ENCODE measurements around the gene NFATC2IP. TPM values are rescaled to one million over a fixed set of nuclear protein-coding genes. Genes with fewer than 3 reads are reported as not detected.
A peak's percentile ranks its signal among the peaks of the same experiment; 100 is the strongest.

NFATC2IP gene
- total and polyA plus RNA-seq, 5 donors from 2014 or later, result 22.9 to 96.2 (median 25.2) TPM

DNA sequence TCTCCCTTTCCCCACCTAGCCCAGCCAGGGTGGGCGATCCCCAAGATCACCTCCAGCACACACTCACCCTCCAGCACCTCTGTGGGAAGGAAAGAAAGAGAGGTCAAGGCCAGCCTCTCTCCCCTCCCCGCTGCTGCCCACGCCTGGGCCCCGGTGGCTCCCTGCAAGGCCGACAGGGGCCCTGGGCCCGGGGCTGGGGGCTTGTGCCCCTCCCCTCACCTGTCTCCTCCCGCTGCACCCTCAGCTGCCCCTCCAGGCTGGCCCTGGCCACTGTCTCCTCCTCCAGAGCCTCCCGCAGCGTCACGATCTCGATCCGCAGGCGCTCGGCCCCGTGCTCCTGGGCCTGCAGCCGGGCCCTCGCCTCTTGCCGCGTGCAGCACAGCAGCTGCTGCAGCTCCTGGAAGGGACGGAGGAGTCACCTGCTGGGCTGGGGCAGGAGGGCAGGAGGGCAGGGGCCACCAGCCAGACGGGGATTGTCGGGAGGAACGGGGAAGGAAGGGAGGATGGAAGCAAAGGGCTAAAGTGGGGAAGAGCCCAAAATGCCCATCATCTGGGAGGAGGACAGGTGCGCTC is 44.9 kb upstream of the NFATC2IP start:
- DNase-seq (no peak), ATAC-seq (ENCODE audit: low read depth in 2 of 2) (no peak)
- H3K4me3 ChIP-seq (ENCODE audit: low read depth, low read length), result no peak overlapping the region
- no peaks in the 10 kb centered on the region for H3K4me1 Mint-ChIP-seq
- no peak overlapping the region for H3K4me3 Mint-ChIP-seq
- H3K27ac Mint-ChIP-seq, result no peak overlapping the region
- no peak overlapping the region for H3K27ac ChIP-seq (ENCODE audit: insufficient read depth, low read length, poor library complexity, severe bottlenecking)
- H3K36me3 ChIP-seq (ENCODE audit: control insufficient read depth, insufficient read depth, low read length), result no peaks in the 10 kb centered on the region
- H3K9me3 ChIP-seq (ENCODE audit: control insufficient read depth in 2 of 2, low read length in 2 of 2), result no peaks in the 10 kb centered on the region
- H3K9me3 Mint-ChIP-seq, result no peaks in the 10 kb centered on the region
- peaks cover 4% of the 10 kb centered on the region for H3K36me3 Mint-ChIP-seq
- no peaks in the 10 kb centered on the region for H3K4me1 ChIP-seq (ENCODE audit: control insufficient read depth, insufficient read depth, low read length, poor library complexity, severe bottlenecking)
- no peaks in the 10 kb centered on the region for H3K27me3 Mint-ChIP-seq
- no peaks in the 10 kb centered on the region for H3K27me3 ChIP-seq (ENCODE audit: control insufficient read depth, insufficient read depth, low read length)

DNA sequence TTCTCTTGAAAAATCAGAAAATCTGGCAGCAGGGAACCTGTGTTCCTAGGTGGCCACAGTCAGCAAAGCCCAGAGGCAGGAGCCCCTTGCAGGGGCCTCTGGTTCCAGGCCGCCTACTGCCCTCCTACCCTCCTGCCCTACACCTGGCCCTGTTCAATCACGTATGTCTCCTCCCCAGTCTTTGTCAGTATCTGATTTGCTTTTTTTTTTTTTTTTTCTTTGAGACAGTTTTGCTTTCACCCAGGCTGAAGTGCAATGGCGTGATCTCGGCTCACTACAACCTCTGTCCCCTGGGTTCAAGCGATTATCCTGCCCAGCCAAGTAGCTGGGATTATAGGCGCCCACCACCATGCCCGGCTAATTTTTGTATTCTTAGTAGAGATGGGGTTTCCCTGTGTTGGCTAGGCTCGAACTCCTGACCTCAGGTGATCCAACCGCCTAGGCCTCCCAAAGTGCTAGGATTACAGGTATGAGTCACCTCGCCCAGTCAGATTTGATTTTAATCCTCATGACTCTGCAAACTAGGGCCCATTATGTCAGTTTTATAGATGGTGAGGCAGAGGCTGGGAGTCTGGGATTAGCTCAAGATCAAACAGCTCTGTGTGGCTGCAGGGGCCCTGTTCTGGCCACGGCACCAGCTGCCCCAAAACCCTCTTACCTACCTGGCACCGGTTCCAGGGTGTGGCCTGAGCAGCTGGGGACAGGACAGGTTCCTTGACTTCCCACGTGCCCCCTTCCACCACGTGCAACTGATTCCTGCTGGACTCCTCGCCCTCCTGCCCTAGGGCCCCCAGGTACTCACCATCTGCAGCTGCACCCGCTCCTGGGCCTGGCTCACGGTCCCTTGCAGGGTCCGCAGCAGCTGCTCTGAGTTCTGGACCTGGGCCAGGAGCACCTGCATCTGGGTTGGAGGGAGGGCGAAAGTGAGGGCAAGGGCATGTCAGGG is 40.4 kb upstream of the NFATC2IP start:
- ATAC-seq (ENCODE audit: low read depth in 2 of 2) (no peak), DNase-seq (no peak)
- Histone ChIP-seq H3K4me3 (ENCODE audit: low read depth, low read length) (no peak overlapping the region), H3K27ac (ENCODE audit: insufficient read depth, low read length, poor library complexity, severe bottlenecking) (no peak overlapping the region), H3K36me3 (ENCODE audit: control insufficient read depth, insufficient read depth, low read length) (peaks cover 16% of the 10 kb centered on the region), H3K9me3 (ENCODE audit: control insufficient read depth in 2 of 2, low read length in 2 of 2) (no peaks in the 10 kb centered on the region), H3K4me1 (ENCODE audit: control insufficient read depth, insufficient read depth, low read length, poor library complexity, severe bottlenecking) (no peaks in the 10 kb centered on the region), H3K27me3 (ENCODE audit: control insufficient read depth, insufficient read depth, low read length) (no peaks in the 10 kb centered on the region)
- no peak overlapping the region for H3K4me3 Mint-ChIP-seq
- H3K9me3 Mint-ChIP-seq, result no peaks in the 10 kb centered on the region
- H3K4me1 Mint-ChIP-seq, result no peaks in the 10 kb centered on the region
- no peak overlapping the region for H3K27ac Mint-ChIP-seq
- no peaks in the 10 kb centered on the region for H3K27me3 Mint-ChIP-seq
- H3K36me3 Mint-ChIP-seq, result peaks cover 17% of the 10 kb centered on the region

DNA sequence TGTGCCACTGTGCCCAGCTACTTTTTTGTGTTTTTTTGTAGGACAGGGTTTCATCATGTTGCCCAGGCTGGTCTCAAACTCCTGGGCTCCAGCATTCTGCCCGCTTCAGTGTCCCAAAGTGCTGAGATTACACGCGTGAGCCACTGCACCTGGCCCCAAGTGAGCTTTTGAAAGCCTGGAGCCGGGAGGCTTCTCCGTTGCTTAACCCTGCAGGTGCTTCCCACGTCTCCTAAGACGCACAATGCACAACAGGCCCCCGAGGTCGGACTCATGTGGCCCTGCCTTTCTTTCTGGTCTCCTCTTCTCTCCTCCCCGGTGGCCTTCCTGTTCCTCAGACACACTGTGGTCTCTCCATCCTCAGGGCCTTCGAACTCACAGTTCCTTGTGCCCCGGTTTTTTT is 38.2 kb upstream of the NFATC2IP start:
- peaks cover 24% of the 10 kb centered on the region for H3K36me3 ChIP-seq (ENCODE audit: control insufficient read depth, insufficient read depth, low read length)

DNA sequence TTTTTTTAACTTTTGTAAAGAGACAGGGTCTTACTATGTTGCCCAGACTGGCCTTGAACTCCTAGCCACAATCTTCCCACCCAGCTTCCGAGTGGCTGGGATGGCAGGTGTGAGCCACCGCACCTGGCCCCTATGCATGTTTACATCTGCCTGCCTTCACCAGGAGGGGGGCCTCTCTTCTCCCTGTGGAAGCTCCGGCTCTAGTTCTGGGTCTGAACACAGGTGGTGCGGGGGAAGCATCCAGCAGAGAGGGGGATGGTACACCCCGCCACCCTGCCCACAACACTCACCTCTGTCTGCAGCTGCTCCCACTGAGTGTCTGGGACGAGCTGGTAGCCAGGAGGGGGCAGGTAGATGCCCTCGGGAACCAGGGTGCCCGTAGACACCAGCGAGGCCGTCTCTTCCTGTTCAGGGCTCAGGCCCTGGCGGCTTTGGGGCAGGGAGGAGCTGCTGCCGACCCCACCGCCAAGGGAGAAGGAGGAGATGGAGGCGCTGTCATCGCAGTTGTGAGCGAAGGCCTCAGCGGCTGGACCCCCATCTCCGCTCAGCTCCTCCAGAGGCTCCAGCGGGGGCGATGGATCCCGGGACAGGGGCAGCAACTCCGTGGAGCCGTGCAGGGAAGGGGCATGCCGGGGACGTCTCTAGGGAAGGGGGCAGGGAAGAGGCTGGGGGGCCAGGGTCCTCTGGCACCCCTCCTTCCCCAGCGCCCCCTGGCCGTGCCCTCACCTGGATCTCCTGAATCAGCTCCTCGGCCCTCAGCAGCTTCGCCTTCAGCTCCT is 36.6 kb upstream of the NFATC2IP start:
- DNase-seq (no peak), ATAC-seq (ENCODE audit: low read depth in 2 of 2) (no peak)
- Histone ChIP-seq H3K9me3 (ENCODE audit: control insufficient read depth in 2 of 2, low read length in 2 of 2) (no peaks in the 10 kb centered on the region), H3K36me3 (ENCODE audit: control insufficient read depth, insufficient read depth, low read length) (peaks cover 29% of the 10 kb centered on the region), H3K4me3 (ENCODE audit: low read depth, low read length) (no peak overlapping the region), H3K27ac (ENCODE audit: insufficient read depth, low read length, poor library complexity, severe bottlenecking) (no peak overlapping the region), H3K4me1 (ENCODE audit: control insufficient read depth, insufficient read depth, low read length, poor library complexity, severe bottlenecking) (no peaks in the 10 kb centered on the region), H3K27me3 (ENCODE audit: control insufficient read depth, insufficient read depth, low read length) (no peaks in the 10 kb centered on the region)
- Mint-ChIP-seq H3K27ac (no peak overlapping the region), H3K9me3 (no peaks in the 10 kb centered on the region), H3K36me3 (peaks cover 27% of the 10 kb centered on the region), H3K27me3 (no peaks in the 10 kb centered on the region), H3K4me3 (no peak overlapping the region), H3K4me1 (peaks cover 0 to 4% (median 2%) of the 10 kb centered on the region in 4 donors)

More for the DNA sequence above, 38.2 kb upstream of the NFATC2IP start:
- H3K4me3 Mint-ChIP-seq, result no peak overlapping the region
- Histone ChIP-seq H3K4me3 (ENCODE audit: low read depth, low read length) (no peak overlapping the region), H3K27me3 (ENCODE audit: control insufficient read depth, insufficient read depth, low read length) (no peaks in the 10 kb centered on the region), H3K4me1 (ENCODE audit: control insufficient read depth, insufficient read depth, low read length, poor library complexity, severe bottlenecking) (no peaks in the 10 kb centered on the region), H3K9me3 (ENCODE audit: control insufficient read depth in 2 of 2, low read length in 2 of 2) (no peaks in the 10 kb centered on the region), H3K27ac (ENCODE audit: insufficient read depth, low read length, poor library complexity, severe bottlenecking) (no peak overlapping the region)
- DNase-seq, result no peak
- H3K27ac Mint-ChIP-seq, result peak overlapping the region in 2 of 3 donors; percentile 56 to 93
- no peaks in the 10 kb centered on the region for H3K9me3 Mint-ChIP-seq
- peaks cover 0 to 4% (median 2%) of the 10 kb centered on the region in 4 donors for H3K4me1 Mint-ChIP-seq
- no peak for ATAC-seq (ENCODE audit: low read depth in 2 of 2)
- no peaks in the 10 kb centered on the region for H3K27me3 Mint-ChIP-seq
- peaks cover 25% of the 10 kb centered on the region for H3K36me3 Mint-ChIP-seq

DNA sequence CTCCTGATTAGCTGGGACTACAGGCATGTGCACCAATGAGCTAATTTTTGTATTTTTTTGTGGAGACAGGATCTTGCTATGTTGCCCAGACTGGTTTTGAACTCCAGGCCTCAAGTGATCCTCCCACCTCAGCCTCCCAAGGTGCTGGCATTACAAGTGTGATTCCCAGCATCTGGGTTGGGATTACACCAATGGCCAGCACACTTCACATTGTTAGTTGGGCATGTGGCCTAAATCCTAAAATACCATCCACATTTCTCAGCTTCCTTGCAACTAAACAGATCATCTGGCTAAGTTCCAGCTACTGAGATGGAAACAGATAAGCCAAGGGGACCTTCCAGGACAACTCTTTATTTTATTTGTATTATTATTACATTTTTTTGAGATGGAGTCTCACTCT is 35.6 kb upstream of the NFATC2IP start:
- Mint-ChIP-seq H3K27me3 (no peaks in the 10 kb centered on the region), H3K27ac (no peak overlapping the region), H3K4me3 (no peak overlapping the region), H3K9me3 (no peaks in the 10 kb centered on the region), H3K36me3 (peaks cover 25% of the 10 kb centered on the region), H3K4me1 (peaks cover 0 to 4% (median 2%) of the 10 kb centered on the region in 4 donors)
- no peaks in the 10 kb centered on the region for H3K9me3 ChIP-seq (ENCODE audit: control insufficient read depth in 2 of 2, low read length in 2 of 2)
- no peak overlapping the region for H3K27ac ChIP-seq (ENCODE audit: insufficient read depth, low read length, poor library complexity, severe bottlenecking)
- no peaks in the 10 kb centered on the region for H3K27me3 ChIP-seq (ENCODE audit: control insufficient read depth, insufficient read depth, low read length)
- H3K4me3 ChIP-seq (ENCODE audit: low read depth, low read length), result no peak overlapping the region
- H3K4me1 ChIP-seq (ENCODE audit: control insufficient read depth, insufficient read depth, low read length, poor library complexity, severe bottlenecking), result no peaks in the 10 kb centered on the region
- peaks cover 35% of the 10 kb centered on the region for H3K36me3 ChIP-seq (ENCODE audit: control insufficient read depth, insufficient read depth, low read length)
- no peak for DNase-seq
- no peak for ATAC-seq (ENCODE audit: low read depth in 2 of 2)

DNA sequence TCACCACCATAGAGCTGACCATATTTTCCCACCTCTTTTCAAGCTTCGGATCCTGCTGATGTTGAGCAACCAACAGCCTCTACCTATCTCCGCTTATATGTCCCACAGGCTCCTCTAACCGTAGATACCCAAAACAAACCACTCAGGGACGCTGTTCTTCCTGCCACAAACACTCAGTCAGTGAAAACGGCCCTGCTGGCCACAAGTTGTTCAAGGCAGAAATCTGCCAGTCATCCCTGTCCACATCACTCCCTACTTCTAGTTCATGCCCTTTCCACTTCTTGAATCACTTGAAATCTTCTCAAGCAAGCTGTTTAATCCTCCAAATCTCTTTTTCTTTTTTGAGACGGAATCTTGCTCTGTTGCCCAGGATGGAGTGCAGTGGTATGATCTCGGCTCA is 33.6 kb upstream of the NFATC2IP start:
- Histone ChIP-seq H3K4me1 (ENCODE audit: control insufficient read depth, insufficient read depth, low read length, poor library complexity, severe bottlenecking) (no peaks in the 10 kb centered on the region), H3K27ac (ENCODE audit: insufficient read depth, low read length, poor library complexity, severe bottlenecking) (no peak overlapping the region), H3K4me3 (ENCODE audit: low read depth, low read length) (no peak overlapping the region), H3K9me3 (ENCODE audit: control insufficient read depth in 2 of 2, low read length in 2 of 2) (no peaks in the 10 kb centered on the region), H3K36me3 (ENCODE audit: control insufficient read depth, insufficient read depth, low read length) (peaks cover 35% of the 10 kb centered on the region), H3K27me3 (ENCODE audit: control insufficient read depth, insufficient read depth, low read length) (no peaks in the 10 kb centered on the region)
- Mint-ChIP-seq H3K27ac (no peak overlapping the region), H3K9me3 (no peaks in the 10 kb centered on the region), H3K36me3 (peaks cover 24% of the 10 kb centered on the region), H3K4me1 (peaks cover 0 to 6% (median 2%) of the 10 kb centered on the region in 4 donors), H3K4me3 (no peak overlapping the region), H3K27me3 (no peaks in the 10 kb centered on the region)
- no peak for DNase-seq
- ATAC-seq (ENCODE audit: low read depth in 2 of 2), result no peak

DNA sequence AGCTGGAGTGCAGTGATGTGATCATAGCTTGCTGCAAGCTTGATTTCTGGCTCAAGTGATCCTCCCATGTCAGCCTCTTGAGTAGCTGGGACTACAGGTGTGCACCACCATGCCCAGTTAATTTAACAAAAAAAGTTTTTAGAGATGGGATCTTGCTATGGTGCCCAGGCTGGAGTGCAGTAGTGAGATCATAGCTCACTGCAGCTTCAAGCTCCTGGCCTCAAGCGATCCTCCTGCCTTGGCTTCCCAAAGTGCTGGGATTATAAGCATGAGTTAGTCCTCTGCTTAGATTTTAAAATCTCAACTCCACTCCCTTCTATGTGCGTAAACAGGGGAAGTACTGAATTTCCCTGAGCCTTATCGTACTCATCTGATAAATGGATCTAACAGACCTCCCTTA is 32.0 kb upstream of the NFATC2IP start:
- Mint-ChIP-seq H3K27ac (no peak overlapping the region), H3K36me3 (peaks cover 16% of the 10 kb centered on the region), H3K4me3 (no peak overlapping the region), H3K27me3 (peaks cover 3% of the 10 kb centered on the region), H3K9me3 (no peaks in the 10 kb centered on the region), H3K4me1 (peaks cover 0 to 10% (median 2%) of the 10 kb centered on the region in 4 donors)
- DNase-seq (no peak), ATAC-seq (ENCODE audit: low read depth in 2 of 2) (no peak)
- no peaks in the 10 kb centered on the region for H3K27me3 ChIP-seq (ENCODE audit: control insufficient read depth, insufficient read depth, low read length)
- H3K9me3 ChIP-seq (ENCODE audit: control insufficient read depth in 2 of 2, low read length in 2 of 2), result no peaks in the 10 kb centered on the region
- H3K27ac ChIP-seq (ENCODE audit: insufficient read depth, low read length, poor library complexity, severe bottlenecking), result no peak overlapping the region
- H3K4me3 ChIP-seq (ENCODE audit: low read depth, low read length), result no peak overlapping the region
- no peaks in the 10 kb centered on the region for H3K4me1 ChIP-seq (ENCODE audit: control insufficient read depth, insufficient read depth, low read length, poor library complexity, severe bottlenecking)
- H3K36me3 ChIP-seq (ENCODE audit: control insufficient read depth, insufficient read depth, low read length), result peaks cover 30% of the 10 kb centered on the region

All from CD4-positive, CD25-positive, alpha-beta regulatory T cell (primary cell).